Ovary (tissue), 3 donors: ENCODE data around the gene CYP26C1.

Experiments used
- EP300 ChIP-seq: sonication (generic); formaldehyde crosslinking; IDR thresholded peaks from one replicate; pipeline ENCODE4 v1.6.1; 2017; ENCODE audit warnings: antibody characterized with exemption
- POLR2A ChIP-seq: fragments of 450-650 bp; IDR thresholded peaks from one replicate; pipeline ENCODE4 v1.6.1; 2017; ENCODE audit warnings: antibody characterized with exemption, mild to moderate bottlenecking, moderate library complexity
- TF ChIP-seq, protein P1 (sequence below), 3 donors: fragments of 450-650 bp in 2 of 3; fragments of 200-600 bp in 1 of 3; IDR thresholded peaks; one replicate each; pipeline versions ENCODE4 v1.5.1 to v1.8.0; 2016 to 2022; ENCODE audit warnings: antibody characterized with exemption in 3 of 3, mild to moderate bottlenecking in 1 of 3
- donor health status: DM: no; HTN: no; CAD: no.

DNA sequence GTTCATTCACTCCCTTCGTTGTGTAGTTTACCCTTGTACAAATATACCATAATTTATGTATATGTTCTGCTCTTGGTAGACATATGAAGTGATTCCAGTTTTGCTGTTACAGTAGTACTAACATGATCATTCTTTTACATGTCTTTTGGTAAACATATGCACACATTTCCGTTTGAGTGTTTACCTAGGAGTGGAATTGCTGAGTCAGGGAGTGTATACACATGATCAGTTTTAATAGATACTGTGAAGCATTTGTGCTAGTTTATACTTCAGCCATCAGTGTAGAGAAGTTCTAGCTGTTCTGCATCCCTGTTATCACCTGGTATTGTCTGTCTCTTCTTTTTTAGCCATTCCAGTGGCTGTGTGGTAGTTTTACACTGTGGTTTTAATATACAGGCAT, 34.5 kb upstream of the CYP26C1 start:
- no peak for TF ChIP-seq POLR2A
- TF ChIP-seq, protein P1, sequence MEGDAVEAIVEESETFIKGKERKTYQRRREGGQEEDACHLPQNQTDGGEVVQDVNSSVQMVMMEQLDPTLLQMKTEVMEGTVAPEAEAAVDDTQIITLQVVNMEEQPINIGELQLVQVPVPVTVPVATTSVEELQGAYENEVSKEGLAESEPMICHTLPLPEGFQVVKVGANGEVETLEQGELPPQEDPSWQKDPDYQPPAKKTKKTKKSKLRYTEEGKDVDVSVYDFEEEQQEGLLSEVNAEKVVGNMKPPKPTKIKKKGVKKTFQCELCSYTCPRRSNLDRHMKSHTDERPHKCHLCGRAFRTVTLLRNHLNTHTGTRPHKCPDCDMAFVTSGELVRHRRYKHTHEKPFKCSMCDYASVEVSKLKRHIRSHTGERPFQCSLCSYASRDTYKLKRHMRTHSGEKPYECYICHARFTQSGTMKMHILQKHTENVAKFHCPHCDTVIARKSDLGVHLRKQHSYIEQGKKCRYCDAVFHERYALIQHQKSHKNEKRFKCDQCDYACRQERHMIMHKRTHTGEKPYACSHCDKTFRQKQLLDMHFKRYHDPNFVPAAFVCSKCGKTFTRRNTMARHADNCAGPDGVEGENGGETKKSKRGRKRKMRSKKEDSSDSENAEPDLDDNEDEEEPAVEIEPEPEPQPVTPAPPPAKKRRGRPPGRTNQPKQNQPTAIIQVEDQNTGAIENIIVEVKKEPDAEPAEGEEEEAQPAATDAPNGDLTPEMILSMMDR (IDR thresholded peaks at IDR 0.05): no peak
- TF ChIP-seq EP300: no peak
